OCI-LY1 (cell line): ENCODE measurements around the gene ANKRD33B.

Experiments used
- EZH2 ChIP-seq: fragments of 200-600 bp; sonication (generic), shearing (Covaris generic); IDR thresholded peaks from 2 replicates; pipeline ENCODE4 v1.8.0; 2017; ENCODE audit warnings: borderline replicate concordance, mixed run types, mild to moderate bottlenecking, antibody characterized with exemption, low read length, moderate library complexity, mixed read lengths
- TF ChIP-seq, protein P1 (sequence below): fragments of 200-600 bp; sonication (generic), shearing (Covaris generic); IDR thresholded peaks from 2 replicates; pipeline ENCODE4 v1.5.1; 2017; ENCODE audit warnings: mild to moderate bottlenecking, antibody characterized with exemption, low read length, moderate library complexity, mixed read lengths

DNA sequence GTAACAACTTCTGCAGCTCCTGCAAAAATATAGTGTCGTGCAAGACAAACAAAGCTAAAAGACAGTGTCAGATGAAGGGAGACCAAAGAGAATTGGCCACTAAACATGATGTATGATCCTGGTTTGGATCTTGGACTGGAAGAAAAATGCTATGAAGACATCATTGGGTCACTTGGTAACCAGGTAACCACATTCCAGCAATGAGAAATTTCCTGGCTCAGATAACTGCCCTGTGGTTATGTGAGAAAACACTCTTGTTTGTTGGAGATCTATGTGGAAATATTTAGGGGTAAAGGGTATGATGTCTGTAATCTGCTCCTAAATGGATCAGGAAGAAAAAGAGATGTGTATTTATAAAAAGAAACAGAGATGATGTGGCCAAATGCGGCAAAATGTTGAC is 45.5 kb upstream of the ANKRD33B start:
- TF ChIP-seq EZH2: no peak
- TF ChIP-seq, protein P1, sequence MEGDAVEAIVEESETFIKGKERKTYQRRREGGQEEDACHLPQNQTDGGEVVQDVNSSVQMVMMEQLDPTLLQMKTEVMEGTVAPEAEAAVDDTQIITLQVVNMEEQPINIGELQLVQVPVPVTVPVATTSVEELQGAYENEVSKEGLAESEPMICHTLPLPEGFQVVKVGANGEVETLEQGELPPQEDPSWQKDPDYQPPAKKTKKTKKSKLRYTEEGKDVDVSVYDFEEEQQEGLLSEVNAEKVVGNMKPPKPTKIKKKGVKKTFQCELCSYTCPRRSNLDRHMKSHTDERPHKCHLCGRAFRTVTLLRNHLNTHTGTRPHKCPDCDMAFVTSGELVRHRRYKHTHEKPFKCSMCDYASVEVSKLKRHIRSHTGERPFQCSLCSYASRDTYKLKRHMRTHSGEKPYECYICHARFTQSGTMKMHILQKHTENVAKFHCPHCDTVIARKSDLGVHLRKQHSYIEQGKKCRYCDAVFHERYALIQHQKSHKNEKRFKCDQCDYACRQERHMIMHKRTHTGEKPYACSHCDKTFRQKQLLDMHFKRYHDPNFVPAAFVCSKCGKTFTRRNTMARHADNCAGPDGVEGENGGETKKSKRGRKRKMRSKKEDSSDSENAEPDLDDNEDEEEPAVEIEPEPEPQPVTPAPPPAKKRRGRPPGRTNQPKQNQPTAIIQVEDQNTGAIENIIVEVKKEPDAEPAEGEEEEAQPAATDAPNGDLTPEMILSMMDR: no peak
